Endodermal cell (in vitro differentiated cells): ENCODE measurements around the gene ZNF550. TPM values are rescaled to one million over a fixed set of nuclear protein-coding genes. Genes with fewer than 3 reads are reported as not detected.
"Not testable (repeated sequence)": the region's sequence is repeated elsewhere in the genome, so short reads cannot be mapped to it uniquely, and the experiment has no call there.

Experiments used
- DNase-seq: peaks from one replicate; pipeline ENCODE4 v3.0.0-alpha.2; 2017
- H3K27ac ChIP-seq: 2 replicates; pipeline ENCODE4 v1.5.1; 2013; ENCODE audit warnings: mild to moderate bottlenecking, low read depth, low read length, moderate library complexity
- H3K27me3 ChIP-seq: 2 replicates; pipeline ENCODE4 v1.6.1; 2013; ENCODE audit warnings: mild to moderate bottlenecking, low read length, moderate library complexity; ENCODE audit not compliant: insufficient read depth, control insufficient read depth, poor library complexity, severe bottlenecking
- H3K36me3 ChIP-seq: 2 replicates; pipeline ENCODE4 v1.7.0; 2013; ENCODE audit warnings: mild to moderate bottlenecking, low read length, moderate library complexity; ENCODE audit not compliant: control insufficient read depth, insufficient read depth
- H3K4me1 ChIP-seq: one replicate; pipeline ENCODE4 v1.7.0; 2013; ENCODE audit warnings: low read length; ENCODE audit not compliant: control insufficient read depth, insufficient read depth
- H3K4me3 ChIP-seq: 2 replicates; pipeline ENCODE4 v1.5.1; 2013; ENCODE audit warnings: mild to moderate bottlenecking, low read length, moderate library complexity
- H3K9ac ChIP-seq: 2 replicates; pipeline ENCODE4 v1.6.1; 2013; ENCODE audit warnings: mild to moderate bottlenecking, low read length, moderate library complexity; ENCODE audit not compliant: poor library complexity, severe bottlenecking; ENCODE audit errors: extremely low read depth
- H3K9me3 ChIP-seq: 2 replicates; pipeline ENCODE4 v1.6.1; 2013; ENCODE audit warnings: mild to moderate bottlenecking, low read length, moderate library complexity; ENCODE audit not compliant: control insufficient read depth
- H3K27ac Mint-ChIP-seq: 2 replicates; pipeline ENCODE4 v1.8.0; 2020; ENCODE audit warnings: mixed read lengths
- H3K27me3 Mint-ChIP-seq: 2 replicates; pipeline ENCODE4 v1.8.0; 2021; ENCODE audit warnings: mild to moderate bottlenecking, mixed read lengths; ENCODE audit not compliant: insufficient read depth
- H3K36me3 Mint-ChIP-seq: 2 replicates; pipeline ENCODE4 v1.8.0; 2020; ENCODE audit warnings: low read depth, mixed read lengths
- H3K4me1 Mint-ChIP-seq: 2 replicates; pipeline ENCODE4 v1.8.0; 2020; ENCODE audit warnings: mixed read lengths
- H3K4me3 Mint-ChIP-seq: 2 replicates; pipeline ENCODE4 v1.8.0; 2020; ENCODE audit warnings: mild to moderate bottlenecking, moderate library complexity, mixed read lengths
- H3K9me3 Mint-ChIP-seq: 2 replicates; pipeline ENCODE4 v1.8.0; 2020; ENCODE audit warnings: mild to moderate bottlenecking, mixed read lengths
- WGBS, 2 experiments: methylation state at CpG; one replicate each; pipeline versions ENCODE4 v1.1.5 to v1.1.7; 2013; ENCODE audit warnings: missing lambda C conversion rate in 2 of 2, mixed read lengths in 1 of 2; ENCODE audit not compliant: insufficient coverage in 1 of 2, insufficient read length in 1 of 2; 5-methylcytosine and 5-hydroxymethylcytosine counted together
- total RNA-seq, 2 donors: library from RNA; stranded (reverse); fragmentation: NEBNext Ultra II Directional in 1 of 2; extraction: Animal tissue kit (Norgen Biotek cat#: 25700) in 1 of 2; gene quantifications; 2 replicates in 1 of 2; 3 replicates in 1 of 2; pipeline ENCODE4 v1.2.1, GENCODE V29; 2021
- TF ChIP-seq, protein P1 (sequence below): fragments of 200-600 bp; sonication (generic); conservative IDR thresholded peaks from 2 replicates; pipeline ENCODE4 v1.5.0; 2021; ENCODE audit warnings: antibody characterized with exemption, mild to moderate bottlenecking

Gene ZNF550
- total RNA-seq, 2 donors from 2014 or later = 12.3 to 16.2 TPM

DNA sequence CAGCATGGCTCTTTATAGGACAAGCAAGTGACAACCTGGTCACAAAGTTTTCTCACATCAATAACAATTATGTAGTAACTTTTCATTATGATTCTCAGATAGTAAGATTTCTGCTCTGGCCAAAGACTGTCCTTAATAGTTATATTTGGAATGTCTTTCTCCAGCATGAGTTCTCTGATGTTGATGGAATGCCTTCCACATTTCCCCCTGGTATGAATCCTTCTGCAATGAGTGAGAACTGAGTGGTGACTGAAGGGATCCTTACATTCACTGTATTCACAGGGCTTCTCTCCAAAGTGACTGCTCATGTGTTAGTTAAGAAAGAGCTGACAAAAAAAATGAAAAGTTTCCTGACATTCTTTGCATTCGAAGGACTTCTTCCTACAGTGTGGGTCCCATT lies 13.2 kb downstream of the ZNF550 start:
- Histone ChIP-seq H3K4me3 (peak overlapping the region; percentile 62), H3K36me3 (peaks cover 98% of the 10 kb centered on the region), H3K9me3 (peaks cover 87% of the 10 kb centered on the region), H3K27me3 (no peaks in the 10 kb centered on the region), H3K4me1 (no peaks in the 10 kb centered on the region), H3K27ac (no peak overlapping the region), H3K9ac (no peak overlapping the region)
- no peak for DNase-seq
- WGBS, 2 experiments = 95 to 100% methylated on average over 1 of the region's 1 CpG
- Mint-ChIP-seq H3K9me3 (peaks cover 90% of the 10 kb centered on the region), H3K4me3 (no peak overlapping the region), H3K4me1 (no peaks in the 10 kb centered on the region), H3K36me3 (peaks cover 99% of the 10 kb centered on the region), H3K27me3 (no peaks in the 10 kb centered on the region), H3K27ac (no peak overlapping the region)
- TF ChIP-seq, protein P1, sequence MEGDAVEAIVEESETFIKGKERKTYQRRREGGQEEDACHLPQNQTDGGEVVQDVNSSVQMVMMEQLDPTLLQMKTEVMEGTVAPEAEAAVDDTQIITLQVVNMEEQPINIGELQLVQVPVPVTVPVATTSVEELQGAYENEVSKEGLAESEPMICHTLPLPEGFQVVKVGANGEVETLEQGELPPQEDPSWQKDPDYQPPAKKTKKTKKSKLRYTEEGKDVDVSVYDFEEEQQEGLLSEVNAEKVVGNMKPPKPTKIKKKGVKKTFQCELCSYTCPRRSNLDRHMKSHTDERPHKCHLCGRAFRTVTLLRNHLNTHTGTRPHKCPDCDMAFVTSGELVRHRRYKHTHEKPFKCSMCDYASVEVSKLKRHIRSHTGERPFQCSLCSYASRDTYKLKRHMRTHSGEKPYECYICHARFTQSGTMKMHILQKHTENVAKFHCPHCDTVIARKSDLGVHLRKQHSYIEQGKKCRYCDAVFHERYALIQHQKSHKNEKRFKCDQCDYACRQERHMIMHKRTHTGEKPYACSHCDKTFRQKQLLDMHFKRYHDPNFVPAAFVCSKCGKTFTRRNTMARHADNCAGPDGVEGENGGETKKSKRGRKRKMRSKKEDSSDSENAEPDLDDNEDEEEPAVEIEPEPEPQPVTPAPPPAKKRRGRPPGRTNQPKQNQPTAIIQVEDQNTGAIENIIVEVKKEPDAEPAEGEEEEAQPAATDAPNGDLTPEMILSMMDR = no peak

DNA sequence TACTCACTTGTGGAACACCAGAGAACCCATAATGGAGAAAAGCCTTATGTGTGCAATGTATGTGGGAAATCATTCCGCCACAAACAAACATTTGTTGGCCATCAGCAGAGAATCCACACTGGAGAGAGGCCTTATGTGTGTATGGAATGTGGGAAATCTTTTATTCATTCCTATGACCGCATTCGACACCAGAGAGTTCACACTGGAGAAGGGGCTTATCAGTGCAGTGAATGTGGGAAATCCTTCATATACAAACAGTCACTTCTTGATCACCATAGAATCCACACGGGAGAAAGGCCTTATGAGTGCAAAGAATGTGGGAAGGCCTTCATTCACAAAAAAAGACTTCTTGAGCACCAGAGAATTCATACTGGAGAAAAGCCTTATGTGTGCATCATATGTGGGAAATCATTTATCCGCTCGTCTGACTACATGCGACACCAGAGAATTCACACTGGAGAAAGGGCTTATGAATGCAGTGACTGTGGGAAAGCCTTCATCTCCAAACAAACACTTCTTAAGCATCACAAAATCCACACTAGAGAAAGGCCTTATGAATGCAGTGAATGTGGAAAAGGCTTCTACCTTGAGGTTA lies 21.6 kb downstream of the ZNF550 start:
- Histone ChIP-seq H3K4me1 (no peaks in the 10 kb centered on the region), H3K9me3 (peaks cover 95% of the 10 kb centered on the region), H3K27ac (no peak overlapping the region), H3K27me3 (no peaks in the 10 kb centered on the region), H3K9ac (no peak overlapping the region), H3K4me3 (peak overlapping the region; percentile 61), H3K36me3 (peaks cover 100% of the 10 kb centered on the region)
- DNase-seq = no peak
- WGBS, 2 experiments = 94 to 98% methylated on average over 2 to 7 of the region's 7 CpGs
- Mint-ChIP-seq H3K27me3 (no peaks in the 10 kb centered on the region), H3K4me1 (no peaks in the 10 kb centered on the region), H3K36me3 (peaks cover 99% of the 10 kb centered on the region), H3K9me3 (peaks cover 100% of the 10 kb centered on the region), H3K4me3 (no peak overlapping the region), H3K27ac (no peak overlapping the region)
- TF ChIP-seq, protein P1 = no peak

DNA sequence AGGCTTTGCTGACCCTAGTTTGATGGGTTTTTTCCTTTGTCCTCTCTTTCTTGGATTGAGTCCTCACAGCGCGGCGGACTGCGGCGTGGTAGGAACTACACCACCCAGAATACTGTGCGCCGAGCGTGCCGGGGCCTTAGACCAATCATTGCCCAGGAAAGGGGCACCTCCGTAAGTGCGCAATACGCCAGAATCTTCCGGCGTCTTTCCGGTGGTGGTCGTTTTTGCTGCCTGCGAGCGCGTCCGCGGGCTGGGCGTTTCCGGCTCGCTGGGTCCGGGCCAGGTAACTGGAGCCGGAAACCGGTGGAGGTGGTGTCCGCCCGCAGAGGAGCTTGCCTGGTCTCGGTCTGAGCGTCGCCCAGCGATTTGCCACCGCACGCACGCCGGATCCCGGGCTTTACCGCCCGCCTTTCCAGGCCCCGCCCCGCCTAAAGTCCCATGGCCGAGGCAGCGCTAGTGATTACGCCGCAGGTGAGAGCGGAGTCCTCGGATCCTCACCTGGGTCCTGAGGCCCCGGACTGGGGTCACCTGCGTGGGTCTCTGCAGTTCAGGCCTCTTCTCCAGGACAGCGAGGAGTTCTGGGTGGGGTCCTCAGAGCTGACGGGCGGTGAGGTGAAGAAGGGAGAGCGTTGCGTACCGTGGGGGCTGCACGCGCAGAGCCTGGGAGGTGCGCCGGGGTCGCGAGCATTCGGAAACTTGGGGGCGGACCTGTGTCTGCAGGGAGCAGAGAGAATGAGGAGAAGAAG lies 32.4 kb downstream of the ZNF550 start, which contains the start of gene ZNF549:
TSS of gene ZNF549 (plus strand) at position 221 of the 746 bp plus-strand sequence. CDS start at position 439, 218 bp downstream.
- peaks cover 22% of the 10 kb centered on the region for H3K36me3 ChIP-seq
- H3K36me3 Mint-ChIP-seq = peaks cover 29% of the 10 kb centered on the region
- TF ChIP-seq, protein P1 = no peak
- H3K9ac ChIP-seq = peak within 1 kb of the TSS; percentile 69
- H3K4me3 ChIP-seq = peak within 1 kb of the TSS; percentile 100
- H3K4me1 ChIP-seq = no peaks in the 10 kb centered on the region
- peak; percentile 98 for DNase-seq
- H3K4me3 Mint-ChIP-seq = peak within 1 kb of the TSS; percentile 93
- peaks cover 19% of the 10 kb centered on the region for H3K27me3 Mint-ChIP-seq
- peaks cover 2% of the 10 kb centered on the region for H3K9me3 ChIP-seq
- no peak within 1 kb of the TSS for H3K27ac ChIP-seq
- peaks cover 5% of the 10 kb centered on the region for H3K4me1 Mint-ChIP-seq
- peaks cover 73% of the 10 kb centered on the region for H3K9me3 Mint-ChIP-seq
- H3K27me3 ChIP-seq = no peaks in the 10 kb centered on the region
- peak within 1 kb of the TSS; percentile 74 for H3K27ac Mint-ChIP-seq
- 0% methylated on average over 12 to 64 of the region's 64 CpGs for WGBS, 2 experiments

DNA sequence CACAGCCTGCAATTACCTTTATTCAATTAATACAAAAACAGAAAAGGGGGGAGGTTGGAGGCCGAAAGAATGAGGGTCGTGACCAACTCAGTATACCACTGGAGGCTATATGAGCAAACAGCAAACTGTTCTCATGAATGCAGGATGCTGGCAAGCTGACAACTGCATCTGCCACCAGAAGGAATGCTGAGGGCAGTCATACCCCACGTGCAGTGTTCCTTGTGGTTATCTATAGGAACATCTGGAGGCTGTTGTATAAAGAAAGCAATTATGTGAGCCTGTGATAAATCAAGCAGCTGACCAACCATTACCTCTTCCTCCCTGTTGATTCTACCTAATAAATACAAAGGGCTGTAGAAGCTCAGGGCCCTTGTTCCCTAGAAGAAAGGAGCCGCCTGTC lies 41.6 kb downstream of the ZNF550 start:
- not testable (repeated sequence) for DNase-seq, H3K27ac Mint-ChIP-seq, H3K4me3 Mint-ChIP-seq, H3K4me3 ChIP-seq, H3K27ac ChIP-seq, H3K4me1 Mint-ChIP-seq, H3K27me3 Mint-ChIP-seq, H3K4me1 ChIP-seq, H3K9ac ChIP-seq, H3K27me3 ChIP-seq
- WGBS, 2 experiments = 86 to 100% methylated on average over 3 to 4 of the region's 4 CpGs
- Mint-ChIP-seq H3K36me3 (peaks cover 28% of the 10 kb centered on the region), H3K9me3 (peaks cover 52% of the 10 kb centered on the region)
- peaks cover 25% of the 10 kb centered on the region for H3K9me3 ChIP-seq
- peaks cover 29% of the 10 kb centered on the region for H3K36me3 ChIP-seq
